HEK293 (cell line): ENCODE measurements around the gene HSD17B4.

Experiments
- CTCF ChIP-seq: fragments of 450-650 bp; formaldehyde crosslinking; IDR thresholded peaks from 2 replicates; pipeline ENCODE4 v1.5.1; 2016; ENCODE audit warnings: missing biosample characterization, missing genetic modification characterization
- ZNF121 ChIP-seq: fragments of 450-650 bp; formaldehyde crosslinking; IDR thresholded peaks from 2 replicates; pipeline ENCODE4 v1.5.1; 2016; ENCODE audit warnings: missing biosample characterization, missing genetic modification characterization
- ZNF239 ChIP-seq: fragments of 450-650 bp; formaldehyde crosslinking; IDR thresholded peaks from 2 replicates; pipeline ENCODE4 v1.5.1; 2016; ENCODE audit warnings: missing biosample characterization, missing genetic modification characterization
- ZNF473 ChIP-seq: fragments of 450-650 bp; formaldehyde crosslinking; IDR thresholded peaks from 2 replicates; pipeline ENCODE4 v1.5.1; 2017; ENCODE audit warnings: missing biosample characterization, missing genetic modification characterization
- TF ChIP-seq, protein P1 (sequence below): fragments of 450-650 bp; formaldehyde crosslinking; optimal IDR thresholded peaks from 2 replicates; pipeline ENCODE3; 2016; ENCODE audit warnings: missing biosample characterization, mild to moderate bottlenecking, missing genetic modification characterization

- TF ChIP-seq CTCF (tag by site-specific recombination) (no peak), ZNF121 (tag by site-specific recombination) (no peak), ZNF239 (tag by site-specific recombination) (no peak), ZNF473 (tag by site-specific recombination) (no peak)
- TF ChIP-seq, protein P1, sequence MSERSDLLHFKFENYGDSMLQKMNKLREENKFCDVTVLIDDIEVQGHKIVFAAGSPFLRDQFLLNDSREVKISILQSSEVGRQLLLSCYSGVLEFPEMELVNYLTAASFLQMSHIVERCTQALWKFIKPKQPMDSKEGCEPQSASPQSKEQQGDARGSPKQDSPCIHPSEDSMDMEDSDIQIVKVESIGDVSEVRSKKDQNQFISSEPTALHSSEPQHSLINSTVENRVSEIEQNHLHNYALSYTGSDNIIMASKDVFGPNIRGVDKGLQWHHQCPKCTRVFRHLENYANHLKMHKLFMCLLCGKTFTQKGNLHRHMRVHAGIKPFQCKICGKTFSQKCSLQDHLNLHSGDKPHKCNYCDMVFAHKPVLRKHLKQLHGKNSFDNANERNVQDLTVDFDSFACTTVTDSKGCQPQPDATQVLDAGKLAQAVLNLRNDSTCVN (tag by site-specific recombination): no peak
These were observed 62.9 kb downstream of the HSD17B4 start for GRCh38 chr5:119515192-119515591.
